Chondrocyte (in vitro differentiated cells): ENCODE measurements around the gene PABPN1L. TPM values are rescaled to one million over a fixed set of nuclear protein-coding genes. Genes with fewer than 3 reads are reported as not detected.

ENCODE experiments used
- DNase-seq: peaks from one replicate; pipeline ENCODE4 v3.0.0; 2021; ENCODE audit warnings: mixed read lengths, low spot score
- H3K27ac Mint-ChIP-seq: one replicate; pipeline ENCODE4 v1.8.0; 2021; ENCODE audit warnings: mild to moderate bottlenecking, moderate library complexity, mixed read lengths; ENCODE audit not compliant: unreplicated experiment
- H3K27me3 Mint-ChIP-seq: 2 replicates; pipeline ENCODE4 v1.8.0; 2021; ENCODE audit warnings: low read depth, mixed read lengths
- H3K36me3 Mint-ChIP-seq: 2 replicates; pipeline ENCODE4 v1.8.0; 2021; ENCODE audit warnings: low read depth, mixed read lengths
- H3K4me1 Mint-ChIP-seq: 2 replicates; pipeline ENCODE4 v1.8.0; 2021; ENCODE audit warnings: low read depth, mild to moderate bottlenecking, mixed read lengths
- H3K4me3 Mint-ChIP-seq: one replicate; pipeline ENCODE4 v1.8.0; 2021; ENCODE audit warnings: mild to moderate bottlenecking, moderate library complexity, mixed read lengths; ENCODE audit not compliant: unreplicated experiment
- H3K9me3 Mint-ChIP-seq: 2 replicates; pipeline ENCODE4 v1.8.0; 2021; ENCODE audit warnings: low read depth, mixed read lengths
- total RNA-seq: library from RNA; stranded (reverse); gene quantifications from 3 replicates; pipeline ENCODE4 v1.2.1, GENCODE V29; 2021
- TF ChIP-seq, protein P1 (sequence below): fragments of 200-600 bp; sonication (generic); IDR thresholded peaks from 2 replicates; pipeline ENCODE4 v1.5.0; 2021; ENCODE audit warnings: antibody characterized with exemption, mild to moderate bottlenecking, moderate library complexity

The PABPN1L gene
- total RNA-seq, 1 donor from 2014 or later: not detected

DNA sequence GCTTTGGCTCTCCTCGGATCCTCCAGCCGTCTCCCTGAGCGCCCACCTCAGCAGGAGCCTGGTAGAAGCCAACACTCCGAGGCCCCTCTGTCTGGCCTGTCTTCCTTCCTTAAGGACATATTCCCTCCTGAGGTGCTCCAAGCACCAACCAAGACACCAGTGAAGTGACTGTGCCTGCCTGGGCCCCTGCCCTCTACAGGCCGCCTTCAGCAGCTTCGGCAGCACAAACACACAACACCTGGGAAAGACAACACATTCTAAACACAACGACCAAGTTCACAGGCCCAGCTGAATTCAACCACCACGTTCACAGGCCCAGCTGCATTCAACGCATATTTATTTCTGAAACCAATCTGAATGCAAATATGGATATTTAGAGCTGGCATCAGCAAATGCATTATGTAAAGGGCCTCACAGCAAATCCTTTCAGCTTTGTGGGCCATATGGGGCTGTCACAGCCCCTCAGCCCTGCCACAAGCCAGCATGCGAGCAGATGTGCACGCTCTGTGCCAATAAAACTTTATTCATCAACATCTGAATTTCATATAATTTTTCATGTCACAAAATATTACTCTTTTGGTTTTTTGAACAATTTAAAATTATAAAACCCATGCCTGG lies 21.9 kb downstream of the PABPN1L start:
- H3K9me3 Mint-ChIP-seq: no peaks in the 10 kb centered on the region

DNA sequence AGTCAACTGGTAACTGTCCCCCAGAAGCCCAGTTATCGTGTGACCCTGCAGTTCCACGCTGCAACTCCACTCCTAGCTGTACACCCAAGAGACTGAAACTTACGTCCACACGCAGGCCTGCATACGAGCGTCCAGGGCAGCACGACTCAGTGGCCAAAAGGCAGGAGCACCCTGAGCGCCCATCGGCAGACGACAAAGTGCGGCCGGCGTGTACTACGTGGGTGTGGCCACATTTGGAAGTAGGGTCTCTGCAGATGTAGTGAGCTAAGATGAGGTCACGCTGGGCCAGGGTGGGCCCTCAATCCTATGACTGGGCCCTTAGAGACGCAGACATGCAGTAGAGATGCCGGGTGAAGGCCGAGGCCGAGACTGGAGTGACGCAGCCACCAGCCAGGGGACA lies 23.2 kb downstream of the PABPN1L start:
- Mint-ChIP-seq H3K27ac (no peak overlapping the region), H3K4me3 (no peak overlapping the region)

More for the DNA sequence above, 21.9 kb downstream of the PABPN1L start:
- DNase-seq: no peak
- Mint-ChIP-seq H3K4me1 (no peaks in the 10 kb centered on the region), H3K36me3 (peaks cover 8% of the 10 kb centered on the region), H3K4me3 (no peak overlapping the region), H3K27ac (no peak overlapping the region), H3K27me3 (no peaks in the 10 kb centered on the region)
- TF ChIP-seq, protein P1, sequence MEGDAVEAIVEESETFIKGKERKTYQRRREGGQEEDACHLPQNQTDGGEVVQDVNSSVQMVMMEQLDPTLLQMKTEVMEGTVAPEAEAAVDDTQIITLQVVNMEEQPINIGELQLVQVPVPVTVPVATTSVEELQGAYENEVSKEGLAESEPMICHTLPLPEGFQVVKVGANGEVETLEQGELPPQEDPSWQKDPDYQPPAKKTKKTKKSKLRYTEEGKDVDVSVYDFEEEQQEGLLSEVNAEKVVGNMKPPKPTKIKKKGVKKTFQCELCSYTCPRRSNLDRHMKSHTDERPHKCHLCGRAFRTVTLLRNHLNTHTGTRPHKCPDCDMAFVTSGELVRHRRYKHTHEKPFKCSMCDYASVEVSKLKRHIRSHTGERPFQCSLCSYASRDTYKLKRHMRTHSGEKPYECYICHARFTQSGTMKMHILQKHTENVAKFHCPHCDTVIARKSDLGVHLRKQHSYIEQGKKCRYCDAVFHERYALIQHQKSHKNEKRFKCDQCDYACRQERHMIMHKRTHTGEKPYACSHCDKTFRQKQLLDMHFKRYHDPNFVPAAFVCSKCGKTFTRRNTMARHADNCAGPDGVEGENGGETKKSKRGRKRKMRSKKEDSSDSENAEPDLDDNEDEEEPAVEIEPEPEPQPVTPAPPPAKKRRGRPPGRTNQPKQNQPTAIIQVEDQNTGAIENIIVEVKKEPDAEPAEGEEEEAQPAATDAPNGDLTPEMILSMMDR: peak; percentile 17

DNA sequence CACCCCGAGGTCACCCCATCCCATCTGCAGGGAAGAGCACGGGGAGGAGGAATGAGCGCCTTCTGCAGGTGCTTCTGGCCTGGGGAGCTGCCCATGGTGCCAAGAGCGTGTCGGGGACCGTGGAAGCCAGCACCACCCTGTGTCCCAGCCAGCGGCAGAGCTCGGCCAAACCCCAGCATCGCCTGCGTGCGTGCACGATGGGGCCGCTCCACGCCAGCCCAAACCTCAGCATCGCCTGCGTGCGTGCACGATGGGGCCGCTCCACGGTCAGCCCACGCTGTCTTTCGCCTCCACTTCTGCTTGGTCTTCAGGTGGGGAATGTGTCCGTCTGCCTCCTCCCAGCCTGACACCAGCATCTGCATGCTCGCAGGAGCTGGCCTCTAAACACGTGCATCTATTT lies 23.7 kb downstream of the PABPN1L start:
- no peak overlapping the region for H3K4me3 Mint-ChIP-seq
- no peak for DNase-seq
- H3K4me1 Mint-ChIP-seq: no peaks in the 10 kb centered on the region
- H3K27ac Mint-ChIP-seq: no peak overlapping the region
- no peaks in the 10 kb centered on the region for H3K27me3 Mint-ChIP-seq
- TF ChIP-seq, protein P1: no peak
- H3K9me3 Mint-ChIP-seq: no peaks in the 10 kb centered on the region
- peaks cover 9% of the 10 kb centered on the region for H3K36me3 Mint-ChIP-seq

More for the DNA sequence above, 23.2 kb downstream of the PABPN1L start:
- peaks cover 10% of the 10 kb centered on the region for H3K36me3 Mint-ChIP-seq
- H3K9me3 Mint-ChIP-seq: no peaks in the 10 kb centered on the region
- TF ChIP-seq, protein P1: no peak
- H3K4me1 Mint-ChIP-seq: no peaks in the 10 kb centered on the region
- no peak for DNase-seq
- H3K27me3 Mint-ChIP-seq: no peaks in the 10 kb centered on the region

DNA sequence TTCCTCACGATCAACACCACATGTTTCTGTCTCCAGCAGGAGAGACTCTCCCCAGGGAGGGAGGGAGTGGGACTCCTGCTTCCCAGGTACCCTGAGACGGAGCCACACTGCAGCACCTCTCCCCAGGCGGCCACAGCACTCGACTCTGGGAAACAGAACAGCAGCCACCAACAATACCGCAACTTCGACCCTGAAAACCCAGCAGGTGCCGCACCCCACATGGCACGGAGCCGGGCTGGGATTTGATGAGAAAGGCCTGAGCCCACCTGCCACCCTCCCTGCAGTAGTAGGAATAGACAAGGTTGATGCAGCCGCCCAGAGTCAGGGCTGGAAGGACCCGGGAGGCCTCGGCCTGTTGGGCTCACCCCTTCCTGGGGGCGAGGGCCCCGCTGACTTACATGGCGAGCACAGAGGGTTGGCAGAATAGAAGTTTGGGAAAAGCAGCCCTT lies 24.1 kb downstream of the PABPN1L start:
- no peak overlapping the region for H3K4me3 Mint-ChIP-seq
- H3K9me3 Mint-ChIP-seq: no peaks in the 10 kb centered on the region
- H3K27me3 Mint-ChIP-seq: no peaks in the 10 kb centered on the region
- H3K36me3 Mint-ChIP-seq: peaks cover 9% of the 10 kb centered on the region
- H3K27ac Mint-ChIP-seq: no peak overlapping the region
- H3K4me1 Mint-ChIP-seq: no peaks in the 10 kb centered on the region
- TF ChIP-seq, protein P1: no peak
- no peak for DNase-seq

DNA sequence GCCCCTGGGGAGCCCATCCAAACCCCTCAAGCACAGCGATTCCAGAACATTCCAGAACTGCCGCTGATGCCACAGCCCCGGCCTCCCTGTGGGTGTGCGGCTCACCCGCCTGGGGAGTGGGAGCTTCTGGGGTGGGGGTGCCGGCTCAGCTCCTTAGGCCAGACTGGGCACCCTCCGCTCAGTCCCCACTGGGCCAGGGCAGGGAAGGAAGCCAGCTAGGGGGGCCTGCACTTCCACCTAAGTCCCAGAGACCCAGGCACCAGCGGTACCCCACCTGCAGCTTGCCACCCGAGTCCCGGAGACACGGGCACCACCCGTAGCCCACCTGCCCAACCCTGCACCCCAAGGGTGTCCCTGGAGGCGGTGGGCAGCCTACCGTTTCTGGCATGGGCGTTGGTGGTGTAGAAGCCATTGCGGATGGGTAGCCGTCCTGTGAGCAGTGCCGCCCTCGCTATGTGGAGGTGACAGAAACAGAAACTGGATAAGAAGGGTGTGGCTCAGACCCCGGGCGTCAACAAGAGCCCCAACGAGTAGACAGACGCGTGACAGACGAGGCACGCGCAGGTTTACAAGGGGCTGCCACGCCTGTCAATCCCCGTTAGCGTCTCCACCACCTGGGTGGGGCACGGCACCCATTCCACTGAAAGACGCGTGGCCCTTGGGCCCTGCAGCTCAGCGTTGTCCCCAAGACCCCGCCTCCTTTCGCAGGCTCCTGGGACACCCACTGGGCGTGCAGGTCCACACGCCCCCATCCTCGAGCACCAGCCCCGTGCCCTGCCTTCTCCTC lies 24.7 kb downstream of the PABPN1L start:
- TF ChIP-seq, protein P1: no peak
- Mint-ChIP-seq H3K36me3 (peaks cover 9% of the 10 kb centered on the region), H3K4me1 (no peaks in the 10 kb centered on the region), H3K27ac (no peak overlapping the region), H3K27me3 (no peaks in the 10 kb centered on the region), H3K4me3 (no peak overlapping the region), H3K9me3 (no peaks in the 10 kb centered on the region)
- DNase-seq: no peak
